Measurements from ENCODE around the gene IFNGR1.

The IFNGR1 gene

DNA sequence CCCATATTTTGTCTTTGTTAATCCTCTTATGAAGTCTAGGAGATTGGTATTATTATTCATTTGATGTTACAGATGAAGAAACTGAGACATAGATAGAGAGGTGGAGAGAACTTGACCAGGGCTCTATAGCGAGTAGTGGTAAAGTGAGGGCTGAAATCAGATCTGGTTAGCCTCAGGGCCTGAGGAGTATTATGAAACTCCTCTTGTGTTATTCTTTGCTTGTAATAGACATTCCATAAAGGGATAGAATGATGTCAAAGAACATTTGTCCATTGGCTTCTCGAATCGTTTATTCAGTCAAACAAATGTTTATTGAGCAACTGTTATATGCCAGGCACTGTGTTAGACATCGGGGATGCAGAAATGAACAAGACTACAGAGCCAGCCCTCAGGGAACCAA lies 45.7 kb downstream of the IFNGR1 start, which contains the start of gene IL22RA2:
Gene IL22RA2, minus strand, starts transcription at position 144 of the 400 bp plus-strand sequence. CDS start 11,895 bp downstream, outside the sequence.
- Histone ChIP-seq H3K9ac (ENCODE audit: low read length) (no peak within 1 kb of the TSS), H3K4me1 (ENCODE audit: control insufficient read depth, insufficient read depth, low read length) (no peaks in the 10 kb centered on the region), H3K4me3 (ENCODE audit: low read length) (no peak within 1 kb of the TSS), H3K27me3 (replicated peaks; ENCODE audit: control insufficient read depth, insufficient read depth, low read length) (no peaks in the 10 kb centered on the region), H3K9me3 (ENCODE audit: control insufficient read depth, low read length) (peaks cover 22% of the 10 kb centered on the region), H3K36me3 (ENCODE audit: control insufficient read depth, insufficient read depth, low read length, severe bottlenecking) (no peaks in the 10 kb centered on the region)
- no peak for DNase-seq (ENCODE audit: low read depth)

- no peaks in the 10 kb centered on the region for H3K27me3 ChIP-seq (replicated peaks; ENCODE audit: control insufficient read depth, insufficient read depth, low read length)
- H3K36me3 ChIP-seq (ENCODE audit: control insufficient read depth, insufficient read depth, low read length, severe bottlenecking), result no peaks in the 10 kb centered on the region
- H3K4me1 ChIP-seq (ENCODE audit: control insufficient read depth, insufficient read depth, low read length), result no peaks in the 10 kb centered on the region
- no peak for DNase-seq (ENCODE audit: low read depth)
- no peak overlapping the region for H3K9ac ChIP-seq (ENCODE audit: low read length)
- peaks cover 22% of the 10 kb centered on the region for H3K9me3 ChIP-seq (ENCODE audit: control insufficient read depth, low read length)
- no peak overlapping the region for H3K4me3 ChIP-seq (ENCODE audit: low read length)
Observed at GRCh38 chr6:137172734-137173431, 46.3 kb downstream of the IFNGR1 start.

GRCh38 chr6:137171824-137172733 lies 47.1 kb downstream of the IFNGR1 start:
- Histone ChIP-seq H3K4me3 (ENCODE audit: low read length) (no peak overlapping the region), H3K4me1 (ENCODE audit: control insufficient read depth, insufficient read depth, low read length) (no peaks in the 10 kb centered on the region), H3K9me3 (ENCODE audit: control insufficient read depth, low read length) (peaks cover 22% of the 10 kb centered on the region), H3K36me3 (ENCODE audit: control insufficient read depth, insufficient read depth, low read length, severe bottlenecking) (no peaks in the 10 kb centered on the region), H3K9ac (ENCODE audit: low read length) (no peak overlapping the region), H3K27me3 (replicated peaks; ENCODE audit: control insufficient read depth, insufficient read depth, low read length) (no peaks in the 10 kb centered on the region)
- DNase-seq (ENCODE audit: low read depth), result no peak

DNA sequence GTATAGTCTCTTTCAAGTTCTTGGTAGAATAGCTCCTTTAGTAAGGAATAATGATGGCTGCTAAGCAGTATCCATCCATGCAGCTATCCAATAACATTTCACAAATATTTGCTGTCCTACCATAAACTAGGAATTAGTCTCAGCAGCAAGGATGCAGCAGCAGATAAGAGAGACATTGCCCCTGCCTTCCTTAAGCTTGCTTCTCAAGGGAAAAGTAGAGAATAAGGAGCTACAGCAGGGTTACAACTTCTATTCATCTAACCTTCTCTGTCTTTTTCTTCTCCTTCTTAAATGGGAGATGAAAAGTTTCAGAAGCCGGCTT lies 48.2 kb downstream of the IFNGR1 start:
- Histone ChIP-seq H3K27me3 (replicated peaks; ENCODE audit: control insufficient read depth, insufficient read depth, low read length) (no peaks in the 10 kb centered on the region), H3K9ac (ENCODE audit: low read length) (no peak overlapping the region), H3K4me3 (ENCODE audit: low read length) (no peak overlapping the region), H3K9me3 (ENCODE audit: control insufficient read depth, low read length) (peaks cover 22% of the 10 kb centered on the region), H3K36me3 (ENCODE audit: control insufficient read depth, insufficient read depth, low read length, severe bottlenecking) (no peaks in the 10 kb centered on the region), H3K4me1 (ENCODE audit: control insufficient read depth, insufficient read depth, low read length) (no peaks in the 10 kb centered on the region)
- DNase-seq (ENCODE audit: low read depth), result no peak

DNA sequence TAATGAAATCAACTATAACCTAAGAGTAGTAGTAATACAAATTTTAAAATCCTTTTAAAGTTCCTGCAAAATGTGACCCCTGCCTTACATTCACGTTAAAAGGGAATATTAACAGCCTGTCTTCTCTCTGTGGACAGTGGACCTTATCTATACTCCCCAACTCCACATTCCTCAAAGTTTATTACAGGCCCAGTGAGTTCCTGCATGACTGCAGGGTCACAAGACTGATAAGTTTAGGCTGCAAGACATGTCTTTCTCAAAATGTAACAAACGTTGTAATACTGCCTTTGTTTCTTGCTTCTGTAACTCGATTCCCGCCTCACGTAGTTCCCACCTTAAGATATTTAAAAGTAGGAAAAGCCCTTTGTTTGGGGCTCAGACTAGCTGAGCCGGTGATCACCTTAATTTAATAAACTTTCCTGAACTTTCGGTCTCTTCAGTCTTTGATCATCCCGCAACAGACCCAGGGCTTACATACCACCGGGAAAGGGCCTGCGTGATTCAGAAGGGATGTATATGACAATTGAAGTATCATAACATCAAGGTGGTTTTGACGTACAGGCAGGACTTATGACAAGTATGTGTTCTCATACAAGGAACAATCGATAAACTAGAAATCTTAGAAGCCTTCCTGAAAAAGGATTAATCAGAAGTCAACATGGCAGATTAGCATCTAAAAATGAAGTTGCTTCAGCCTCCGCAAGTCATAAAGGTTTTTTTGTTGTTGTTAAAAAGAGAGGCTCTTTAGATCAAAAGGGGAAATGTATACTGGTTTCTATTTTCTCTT lies 48.7 kb downstream of the IFNGR1 start:
- DNase-seq (ENCODE audit: low read depth), result no peak

GRCh38 chr6:137167702-137168377 lies 51.3 kb downstream of the IFNGR1 start:
- H3K4me1 ChIP-seq (ENCODE audit: control insufficient read depth, insufficient read depth, low read length), result no peaks in the 10 kb centered on the region
- H3K9me3 ChIP-seq (ENCODE audit: control insufficient read depth, low read length), result peaks cover 22% of the 10 kb centered on the region
- DNase-seq (ENCODE audit: low read depth), result no peak
- no peak overlapping the region for H3K9ac ChIP-seq (ENCODE audit: low read length)
- peaks cover 3% of the 10 kb centered on the region for H3K27me3 ChIP-seq (replicated peaks; ENCODE audit: control insufficient read depth, insufficient read depth, low read length)
- no peak overlapping the region for H3K4me3 ChIP-seq (ENCODE audit: low read length)
- H3K36me3 ChIP-seq (ENCODE audit: control insufficient read depth, insufficient read depth, low read length, severe bottlenecking), result no peaks in the 10 kb centered on the region

More for the DNA sequence above, 48.7 kb downstream of the IFNGR1 start:
- Histone ChIP-seq H3K36me3 (ENCODE audit: control insufficient read depth, insufficient read depth, low read length, severe bottlenecking) (no peaks in the 10 kb centered on the region), H3K9me3 (ENCODE audit: control insufficient read depth, low read length) (peaks cover 22% of the 10 kb centered on the region), H3K9ac (ENCODE audit: low read length) (no peak overlapping the region), H3K4me1 (ENCODE audit: control insufficient read depth, insufficient read depth, low read length) (no peaks in the 10 kb centered on the region), H3K4me3 (ENCODE audit: low read length) (no peak overlapping the region), H3K27me3 (replicated peaks; ENCODE audit: control insufficient read depth, insufficient read depth, low read length) (no peaks in the 10 kb centered on the region)

- no peak for DNase-seq (ENCODE audit: low read depth)
- no peak overlapping the region for H3K9ac ChIP-seq (ENCODE audit: low read length)
- H3K4me1 ChIP-seq (ENCODE audit: control insufficient read depth, insufficient read depth, low read length), result no peaks in the 10 kb centered on the region
- peaks cover 22% of the 10 kb centered on the region for H3K9me3 ChIP-seq (ENCODE audit: control insufficient read depth, low read length)
- H3K4me3 ChIP-seq (ENCODE audit: low read length), result no peak overlapping the region
- H3K36me3 ChIP-seq (ENCODE audit: control insufficient read depth, insufficient read depth, low read length, severe bottlenecking), result no peaks in the 10 kb centered on the region
- peaks cover 3% of the 10 kb centered on the region for H3K27me3 ChIP-seq (replicated peaks; ENCODE audit: control insufficient read depth, insufficient read depth, low read length)
Observed at GRCh38 chr6:137166247-137167098, 52.7 kb downstream of the IFNGR1 start.

- H3K27me3 ChIP-seq (replicated peaks; ENCODE audit: control insufficient read depth, insufficient read depth, low read length), result peaks cover 3% of the 10 kb centered on the region
- no peaks in the 10 kb centered on the region for H3K4me1 ChIP-seq (ENCODE audit: control insufficient read depth, insufficient read depth, low read length)
- peaks cover 18% of the 10 kb centered on the region for H3K9me3 ChIP-seq (ENCODE audit: control insufficient read depth, low read length)
- no peak overlapping the region for H3K4me3 ChIP-seq (ENCODE audit: low read length)
- no peaks in the 10 kb centered on the region for H3K36me3 ChIP-seq (ENCODE audit: control insufficient read depth, insufficient read depth, low read length, severe bottlenecking)
- no peak for DNase-seq (ENCODE audit: low read depth)
- H3K9ac ChIP-seq (ENCODE audit: low read length), result no peak overlapping the region
Observed at GRCh38 chr6:137165375-137166246, 53.6 kb downstream of the IFNGR1 start.

GRCh38 chr6:137163732-137164318 lies 55.4 kb downstream of the IFNGR1 start:
- no peaks in the 10 kb centered on the region for H3K36me3 ChIP-seq (ENCODE audit: control insufficient read depth, insufficient read depth, low read length, severe bottlenecking)
- no peaks in the 10 kb centered on the region for H3K9me3 ChIP-seq (ENCODE audit: control insufficient read depth, low read length)
- DNase-seq (ENCODE audit: low read depth), result no peak
- no peak overlapping the region for H3K4me3 ChIP-seq (ENCODE audit: low read length)
- no peak overlapping the region for H3K9ac ChIP-seq (ENCODE audit: low read length)
- no peaks in the 10 kb centered on the region for H3K4me1 ChIP-seq (ENCODE audit: control insufficient read depth, insufficient read depth, low read length)
- H3K27me3 ChIP-seq (replicated peaks; ENCODE audit: control insufficient read depth, insufficient read depth, low read length), result peaks cover 3% of the 10 kb centered on the region

Data from adipocyte (in vitro differentiated cells).